Measurements from ENCODE around the gene SELL.
"Not testable (repeated sequence)": the region's sequence is repeated elsewhere in the genome, so short reads cannot be mapped to it uniquely, and the experiment has no call there.

The SELL gene

DNA sequence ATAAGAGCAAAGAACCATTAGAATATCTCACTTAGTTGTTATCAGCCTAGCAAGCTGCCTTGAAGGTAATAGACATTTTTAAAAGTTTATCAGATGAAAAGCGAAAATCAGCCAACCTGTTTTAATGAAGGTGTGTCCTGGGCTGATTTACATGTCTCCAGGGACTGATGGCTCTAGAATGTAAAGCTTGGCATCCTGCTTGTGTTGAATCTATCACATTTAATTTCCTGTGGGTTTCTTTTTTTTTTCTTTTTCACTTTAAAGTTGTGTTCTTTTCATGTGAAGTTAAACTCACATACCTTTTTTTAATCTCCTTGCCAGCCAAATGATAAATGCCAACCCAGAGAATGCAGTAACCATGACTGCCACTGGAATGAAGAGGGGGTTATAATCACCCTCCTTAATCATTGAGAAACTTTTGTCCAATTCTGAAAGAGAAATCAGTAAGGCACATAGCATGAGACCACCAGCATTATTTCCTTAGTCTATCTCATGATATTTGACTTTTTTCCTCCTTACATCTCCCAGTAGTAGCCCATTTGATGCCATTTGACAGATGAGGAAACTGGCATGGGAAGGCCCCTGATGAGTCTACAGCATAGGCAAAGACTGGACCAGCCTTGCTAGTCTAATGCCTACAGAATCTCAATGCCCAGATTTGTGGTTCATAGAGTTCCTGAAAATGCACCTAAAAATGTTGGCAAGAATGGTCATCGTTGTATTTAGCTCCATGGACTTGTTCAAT lies 10.0 kb downstream of the SELL start:
- no peak for FAIRE-seq

- no peak for FAIRE-seq
Measured at GRCh38 chr1:169699707-169700106, 11.7 kb downstream of the SELL start.

- FAIRE-seq = no peak
Measured at GRCh38 chr1:169698976-169699375, 12.4 kb downstream of the SELL start.

- no peak for FAIRE-seq
Measured at GRCh38 chr1:169697755-169698154, 13.7 kb downstream of the SELL start.

DNA sequence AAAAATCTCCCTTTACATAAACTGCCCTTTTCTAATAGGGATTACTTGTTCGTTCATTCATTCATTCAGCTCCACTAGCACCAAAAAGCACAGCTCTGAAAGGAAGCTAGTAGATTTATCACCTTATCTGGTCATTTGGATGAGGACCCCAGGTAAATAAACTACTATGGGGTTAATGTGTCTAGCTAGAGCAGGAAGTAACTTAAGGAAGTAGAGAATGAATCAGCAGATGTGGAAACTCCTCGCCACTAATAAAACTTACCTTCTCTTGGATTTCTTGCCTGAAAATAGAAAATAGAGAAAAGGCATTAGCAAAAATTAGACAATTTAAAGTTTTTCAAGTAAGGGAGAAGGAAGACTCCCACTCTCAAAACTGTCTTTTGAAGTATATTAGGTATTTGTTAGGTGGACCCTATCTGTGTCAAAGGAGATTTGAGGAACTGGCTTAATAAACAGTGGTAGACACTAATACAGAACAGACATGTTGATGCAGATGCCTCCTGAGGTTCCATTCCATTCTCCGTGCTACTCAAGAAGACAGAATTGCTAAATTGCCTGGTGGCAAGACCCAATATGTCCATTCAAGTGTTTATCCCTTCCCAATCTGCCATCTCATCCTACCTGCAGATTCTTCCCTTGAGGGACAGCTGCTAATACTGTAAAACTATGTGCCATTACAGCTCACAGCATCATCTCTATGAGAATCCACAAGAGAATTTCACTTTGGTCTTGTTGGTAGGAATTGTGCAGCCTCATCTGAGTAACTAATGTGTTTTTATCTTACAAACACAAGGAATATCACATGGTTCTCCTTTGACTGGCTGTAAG lies 14.9 kb downstream of the SELL start:
- no peak for FAIRE-seq

DNA sequence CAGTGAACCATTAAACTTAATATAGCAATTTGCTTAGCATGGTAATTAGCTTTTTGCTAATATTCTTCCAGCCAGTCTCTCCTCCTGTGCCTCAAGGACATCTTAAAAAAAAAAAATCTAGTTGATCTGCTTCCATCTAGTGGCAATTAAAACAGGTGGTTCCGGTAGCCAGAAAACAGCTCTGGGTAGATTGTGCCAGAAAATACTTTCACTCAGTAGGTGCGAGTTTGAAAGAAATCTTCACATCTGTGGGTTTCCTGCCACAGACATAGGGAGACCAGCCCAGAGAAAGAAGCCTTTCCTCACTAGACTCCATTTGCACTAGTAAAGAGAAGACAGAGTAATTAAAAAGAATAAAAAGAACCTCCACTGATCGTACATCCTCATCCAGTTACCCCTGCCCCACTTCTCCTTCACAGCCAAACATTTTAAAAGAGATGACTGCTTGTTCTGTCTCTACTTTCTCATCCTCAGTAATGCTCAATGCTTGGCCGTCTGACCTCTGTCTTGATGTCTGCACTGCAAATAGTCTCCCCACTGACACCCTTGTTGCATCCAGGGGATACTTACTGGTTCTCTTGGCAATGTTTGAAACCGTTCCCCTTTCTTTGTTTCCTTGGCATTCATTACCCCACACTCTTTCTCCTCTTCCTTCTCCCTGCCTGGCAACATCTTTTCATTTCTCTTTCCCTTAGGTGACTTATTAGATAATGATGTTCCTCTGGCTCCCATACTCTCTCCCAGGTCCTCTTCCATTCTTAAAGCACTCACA lies 16.9 kb downstream of the SELL start:
- no peak for FAIRE-seq

DNA sequence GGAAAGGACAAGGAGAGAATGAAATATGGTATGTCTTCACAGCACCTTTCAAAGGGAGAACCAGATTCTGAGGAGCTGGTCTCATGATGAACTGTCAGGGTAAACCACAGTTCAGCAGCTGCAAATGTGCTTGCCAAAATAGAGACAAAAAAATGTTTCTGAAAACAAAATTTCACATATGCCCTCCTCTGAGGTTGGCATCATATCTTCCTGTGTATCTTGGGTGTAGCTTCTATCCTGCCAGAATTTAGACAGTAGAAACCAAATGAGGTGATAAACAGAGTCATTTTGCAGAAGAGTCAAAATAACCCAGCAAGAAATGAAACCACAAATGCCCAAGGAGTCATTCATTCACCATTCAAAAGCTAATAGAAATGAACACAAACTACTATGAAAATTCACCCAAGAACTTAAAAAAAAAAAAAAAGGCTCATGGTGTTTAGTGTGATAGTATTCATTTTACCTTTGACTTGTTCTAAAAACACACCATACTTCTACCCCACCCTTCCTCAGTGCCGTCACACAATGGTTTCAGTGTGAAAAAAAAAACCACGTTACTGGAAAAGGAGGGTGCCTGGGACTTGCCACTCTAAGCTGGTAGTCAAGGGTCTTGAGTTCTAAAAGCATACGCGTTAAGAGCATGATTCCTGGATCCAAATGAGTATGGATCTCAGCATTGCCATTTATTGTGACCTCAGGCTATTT lies 18.5 kb downstream of the SELL start:
- FAIRE-seq = no peak

DNA sequence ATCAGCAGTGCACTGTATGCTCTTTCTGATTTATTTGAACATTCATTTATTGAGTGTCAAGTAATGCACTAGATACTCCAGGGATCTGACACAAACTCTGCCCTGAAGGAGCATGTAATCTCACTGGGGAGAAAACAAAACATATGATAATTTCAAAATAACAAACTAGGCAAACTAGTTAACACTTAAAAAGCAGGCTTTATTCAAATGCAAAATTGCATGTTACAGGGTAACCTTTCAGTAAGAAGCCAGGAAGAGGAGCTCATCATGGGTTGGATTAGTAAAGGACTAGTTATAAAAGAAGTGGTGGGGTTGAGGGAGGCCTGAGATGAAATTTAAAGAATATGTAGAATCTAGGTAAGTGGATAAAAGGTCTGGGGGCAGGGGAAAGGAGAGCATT lies 20.9 kb downstream of the SELL start:
- FAIRE-seq = no peak

DNA sequence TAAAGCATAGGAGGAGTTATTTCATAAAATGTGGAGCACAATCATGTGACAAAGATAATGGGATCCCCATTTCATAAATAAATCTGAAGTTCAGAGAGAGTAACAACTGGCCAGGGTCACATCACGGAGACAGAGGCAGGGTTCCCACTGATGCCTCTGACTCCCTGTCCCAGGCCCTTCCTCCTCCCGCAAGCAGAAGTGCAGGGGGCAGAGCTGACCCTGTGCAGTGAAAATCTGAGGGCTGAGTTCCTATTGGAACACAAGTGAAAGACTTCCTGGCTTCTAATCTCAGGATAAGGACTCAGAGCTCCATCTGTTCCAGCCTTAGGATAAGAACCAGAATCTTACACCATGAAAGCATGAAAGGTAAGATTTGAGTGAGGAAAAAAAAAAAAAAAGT lies 22.0 kb downstream of the SELL start:
- FAIRE-seq = no peak

DNA sequence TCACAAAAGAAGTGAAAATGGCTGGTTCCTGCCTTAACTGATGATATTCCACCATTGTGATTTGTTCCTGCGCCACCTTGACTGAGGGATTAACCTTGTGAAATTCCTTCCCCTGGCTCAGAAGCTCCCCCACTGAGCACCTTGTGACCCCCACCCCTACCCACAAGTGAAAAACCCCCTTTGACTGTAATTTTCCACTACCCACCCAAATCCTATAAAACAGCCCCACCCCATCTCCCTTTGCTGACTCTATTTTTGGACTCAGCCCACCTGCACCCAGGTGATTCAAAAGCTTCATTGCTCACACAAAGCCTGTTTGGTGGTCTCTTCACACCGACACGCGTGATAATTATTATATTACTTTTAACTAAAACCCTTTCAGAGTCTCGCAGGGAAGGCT lies 23.0 kb downstream of the SELL start:
- not testable (repeated sequence) for FAIRE-seq

GRCh38 chr1:169683661-169684060 lies 27.8 kb downstream of the SELL start:
- FAIRE-seq = no peak

- not testable (repeated sequence) for FAIRE-seq
Measured at GRCh38 chr1:169683168-169683567, 28.3 kb downstream of the SELL start.

- FAIRE-seq = no peak
Measured at GRCh38 chr1:169682071-169682470, 29.3 kb downstream of the SELL start.

GRCh38 chr1:169681140-169681539 lies 30.3 kb downstream of the SELL start:
- FAIRE-seq = no peak

GRCh38 chr1:169680377-169681019 lies 30.9 kb downstream of the SELL start:
- FAIRE-seq = no peak

DNA sequence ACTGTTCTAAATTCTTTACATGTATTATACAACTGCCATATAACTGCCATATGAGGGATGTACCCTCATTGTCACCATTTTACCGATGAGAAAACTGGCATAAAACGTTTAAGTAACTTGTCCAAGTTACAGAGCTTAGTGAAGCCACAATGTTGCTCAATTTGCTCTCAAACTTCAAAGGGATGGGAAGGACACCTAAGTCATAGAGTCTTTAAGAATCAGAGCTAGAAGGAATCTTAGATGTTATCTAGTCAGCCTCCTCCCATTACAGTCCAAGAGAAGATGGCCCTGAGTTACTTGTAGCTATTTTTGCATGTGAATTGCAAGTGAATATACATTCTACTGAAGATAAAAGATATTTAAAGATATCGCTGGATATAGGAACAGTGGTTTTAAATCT lies 31.7 kb downstream of the SELL start:
- no peak for FAIRE-seq

- no peak for FAIRE-seq
Measured at GRCh38 chr1:169676001-169676400, 35.4 kb downstream of the SELL start.

- no peak for FAIRE-seq
Measured at GRCh38 chr1:169670836-169671235, 40.6 kb downstream of the SELL start.

DNA sequence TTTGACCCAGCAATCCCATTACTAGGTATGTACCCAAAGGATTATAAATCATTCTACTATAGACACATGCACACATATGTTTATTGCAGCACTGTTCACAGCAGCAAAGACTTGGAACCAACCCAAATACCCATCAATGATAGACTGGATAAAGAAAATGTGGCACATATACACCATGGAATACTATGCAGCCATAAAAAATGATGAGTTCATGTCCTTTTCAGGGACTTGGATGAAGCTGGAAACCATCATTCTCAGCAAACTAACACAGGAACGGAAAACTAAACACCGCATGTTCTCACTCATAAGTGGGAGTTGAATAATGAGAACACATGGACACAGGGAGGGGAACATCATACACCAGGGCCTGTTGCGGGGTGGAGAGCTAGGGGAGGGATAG lies 41.2 kb downstream of the SELL start:
- FAIRE-seq = not testable (repeated sequence)

- not testable (repeated sequence) for FAIRE-seq
Measured at GRCh38 chr1:169667699-169668596, 43.5 kb downstream of the SELL start.

DNA sequence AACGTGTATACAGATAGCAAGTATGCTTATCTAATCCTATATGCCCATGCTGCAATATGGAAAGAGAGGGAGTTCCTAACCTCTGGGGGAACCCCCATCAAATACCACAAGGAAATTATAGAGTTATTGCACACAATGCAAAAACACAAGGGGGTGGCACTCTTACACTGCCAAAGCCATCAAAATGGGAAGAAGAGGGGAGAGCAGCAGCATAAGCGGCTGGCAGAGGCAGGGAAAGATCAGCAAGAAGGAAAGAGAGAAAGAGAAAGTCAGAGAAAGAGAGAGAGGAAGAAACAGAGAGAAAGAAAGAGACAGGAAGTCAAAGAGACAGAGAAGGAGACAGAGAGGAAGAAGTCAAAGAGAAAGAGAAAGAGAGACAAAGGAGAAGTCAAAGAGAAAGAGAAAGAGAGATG lies 44.2 kb downstream of the SELL start:
- FAIRE-seq = not testable (repeated sequence)
